OCI-LY7 (cell line): ENCODE results near the gene POU2AF3.

Experiments
- CTCF ChIP-seq: fragments of 200-600 bp; sonication (generic); conservative IDR thresholded peaks from 2 replicates; pipeline ENCODE4 v1.5.1; 2014; ENCODE audit warnings: mild to moderate bottlenecking, antibody characterized with exemption, low read length, moderate library complexity, mixed read lengths
- EZH2phosphoT487 ChIP-seq: fragments of 200-600 bp; sonication (generic); IDR thresholded peaks from 2 replicates; pipeline ENCODE4 v1.6.1; 2018; ENCODE audit warnings: low read depth, borderline replicate concordance, mild to moderate bottlenecking, mixed run types, antibody characterized with exemption, low read length, moderate library complexity, mixed read lengths

- TF ChIP-seq CTCF (no peak), EZH2phosphoT487 (no peak)
Measured at GRCh38 chr11:111324277-111324720, 26.0 kb downstream of the POU2AF3 start.
